GM12872 (cell line): ENCODE measurements around the gene LSM10.

Experiments used
- CTCF ChIP-seq: IDR thresholded peaks from 3 replicates; pipeline ENCODE4 v1.5.1; 2011; ENCODE audit warnings: low read depth, mild to moderate bottlenecking, low read length, moderate library complexity; ENCODE audit not compliant: insufficient read depth

The LSM10 gene

GRCh38 chr1:36351227-36351977, 46.3 kb downstream of the LSM10 start:
- TF ChIP-seq CTCF, result no peak

GRCh38 chr1:36350659-36351226, 47.0 kb downstream of the LSM10 start:
- TF ChIP-seq CTCF, result no peak

GRCh38 chr1:36349839-36350238, 47.9 kb downstream of the LSM10 start:
- no peak for TF ChIP-seq CTCF

- no peak for TF ChIP-seq CTCF
These were observed 48.5 kb downstream of the LSM10 start for GRCh38 chr1:36349241-36349671.

GRCh38 chr1:36346741-36347370, 50.9 kb downstream of the LSM10 start:
- TF ChIP-seq CTCF, result no peak

- TF ChIP-seq CTCF, result no peak
These were observed 52.4 kb downstream of the LSM10 start for GRCh38 chr1:36345353-36345752.

- TF ChIP-seq CTCF, result no peak
These were observed 53.4 kb downstream of the LSM10 start for GRCh38 chr1:36344395-36344680.
